Keratinocyte (primary cell): ENCODE data around the gene HENMT1. TPM values are rescaled to one million over a fixed set of nuclear protein-coding genes. Genes with fewer than 3 reads are reported as not detected.

ENCODE experiments used
- DNase-seq: peaks from one replicate; pipeline ENCODE4 v3.0.0-alpha.2; 2011; ENCODE audit warnings: low read depth, missing footprints, low spot score
- FAIRE-seq: peaks from 2 replicates; lab custom pipeline; 2011; peaks lifted over from hg19 to GRCh38; lab: Jason Lieb, UNC
- H2AFZ ChIP-seq: 2 replicates; pipeline ENCODE4 v1.6.0; 2012; ENCODE audit warnings: low read length, control low read depth, inconsistent platforms; ENCODE audit not compliant: control insufficient read depth
- H3K27ac ChIP-seq: 2 replicates; pipeline ENCODE4 v1.5.1; 2011; ENCODE audit warnings: low read length; ENCODE audit not compliant: control insufficient read depth, insufficient read depth
- H3K27me3 ChIP-seq: 3 replicates; pipeline ENCODE4 v1.6.0; 2011; ENCODE audit warnings: low read length; ENCODE audit not compliant: control insufficient read depth, insufficient read depth; ENCODE audit errors: extremely low read depth
- H3K36me3 ChIP-seq, 2 experiments: 2 replicates in 1 of 2; 3 replicates in 1 of 2; pipeline ENCODE4 v1.5.1; 2011; ENCODE audit warnings: low read length in 2 of 2, mild to moderate bottlenecking in 1 of 2; ENCODE audit not compliant: control insufficient read depth in 2 of 2, insufficient read depth in 2 of 2; ENCODE audit errors: extremely low read depth in 1 of 2
- H3K4me1 ChIP-seq: 3 replicates; pipeline ENCODE4 v1.5.1; 2011; ENCODE audit warnings: low read length; ENCODE audit not compliant: control insufficient read depth, insufficient read depth; ENCODE audit errors: extremely low read depth
- H3K4me2 ChIP-seq: 3 replicates; pipeline ENCODE4 v1.6.0; 2011; ENCODE audit warnings: low read depth, low read length; ENCODE audit not compliant: control insufficient read depth, insufficient read depth; ENCODE audit errors: extremely low read depth
- H3K4me3 ChIP-seq, 3 experiments: fragments of 200-600 bp in 1 of 3; sonication (generic) in 1 of 3; 2 replicates in 2 of 3; 3 replicates in 1 of 3; pipeline ENCODE4 v1.5.1; 2011 to 2016; ENCODE audit warnings: low read length in 3 of 3, mild to moderate bottlenecking in 3 of 3, control low read depth in 2 of 3, inconsistent platforms in 1 of 3, low read depth in 1 of 3, mixed read lengths in 1 of 3, mixed run types in 1 of 3, moderate library complexity in 1 of 3; ENCODE audit not compliant: control insufficient read depth in 2 of 3, insufficient read depth in 2 of 3; ENCODE audit errors: extremely low read depth in 1 of 3
- H3K79me2 ChIP-seq: 2 replicates; pipeline ENCODE4 v1.6.0; 2012; ENCODE audit warnings: low read length; ENCODE audit not compliant: control insufficient read depth, insufficient read depth
- H3K9ac ChIP-seq: 3 replicates; pipeline ENCODE4 v1.6.0; 2011; ENCODE audit warnings: low read length; ENCODE audit not compliant: control insufficient read depth, insufficient read depth; ENCODE audit errors: extremely low read depth
- H3K9me1 ChIP-seq: 3 replicates; pipeline ENCODE4 v1.6.0; 2011; ENCODE audit warnings: low read length; ENCODE audit not compliant: control insufficient read depth, insufficient read depth; ENCODE audit errors: extremely low read depth
- H3K9me3 ChIP-seq: 2 replicates; pipeline ENCODE4 v1.5.1; 2012; ENCODE audit warnings: low read depth, low read length; ENCODE audit not compliant: control insufficient read depth
- H4K20me1 ChIP-seq: 3 replicates; pipeline ENCODE4 v1.6.0; 2011; ENCODE audit warnings: low read length; ENCODE audit not compliant: control insufficient read depth, insufficient read depth; ENCODE audit errors: extremely low read depth
- EZH2 ChIP-seq: IDR thresholded peaks from one replicate; pipeline ENCODE4 v1.6.1; 2012; ENCODE audit warnings: inconsistent platforms, mild to moderate bottlenecking, low read length, moderate library complexity
- dilution Hi-C: fragments of 300-500 bp; cut with MboI; formaldehyde crosslinking; loops from one replicate; pipeline ENCODE4 v1.7.0; 2020; ENCODE audit warnings: low sequenced_read_pairs; ENCODE audit not compliant: extremely low pct_ligation_motif_present
- polyA plus RNA-seq, 5 experiments: library from polyadenylated mRNA; depleted of rRNA in 3 of 5; stranded (reverse) in 3 of 5; stranded (forward) in 1 of 5; unstranded in 1 of 5; fragments of >200 nt; gene quantifications; 1 replicate in 1 of 5; 2 replicates in 3 of 5; 3 replicates in 1 of 5; pipeline versions ENCODE4 v1.2.1 to v1.2.3, GENCODE V29; 2011 to 2012; ENCODE audit warnings: missing spikeins in 2 of 5, low read depth in 1 of 5, low replicate concordance in 1 of 5
- TF ChIP-seq, protein P1 (sequence below), 3 experiments: IDR thresholded peaks in 1 of 3; conservative IDR thresholded peaks in 1 of 3; optimal IDR thresholded peaks in 1 of 3; 2 replicates in 2 of 3; 3 replicates in 1 of 3; pipeline versions ENCODE3 to v1.5.1; 2011; ENCODE audit warnings: low read length in 3 of 3, mild to moderate bottlenecking in 3 of 3, moderate library complexity in 2 of 3, control low read depth in 1 of 3, inconsistent platforms in 1 of 3; ENCODE audit not compliant: insufficient read depth in 2 of 3; ENCODE audit errors: extremely low read depth in 1 of 3

Gene HENMT1
- polyA plus RNA-seq, 1 donor (not counting 4 experiments of a cell fraction or from before 2014, with no cell fraction given): 1.7 TPM

DNA sequence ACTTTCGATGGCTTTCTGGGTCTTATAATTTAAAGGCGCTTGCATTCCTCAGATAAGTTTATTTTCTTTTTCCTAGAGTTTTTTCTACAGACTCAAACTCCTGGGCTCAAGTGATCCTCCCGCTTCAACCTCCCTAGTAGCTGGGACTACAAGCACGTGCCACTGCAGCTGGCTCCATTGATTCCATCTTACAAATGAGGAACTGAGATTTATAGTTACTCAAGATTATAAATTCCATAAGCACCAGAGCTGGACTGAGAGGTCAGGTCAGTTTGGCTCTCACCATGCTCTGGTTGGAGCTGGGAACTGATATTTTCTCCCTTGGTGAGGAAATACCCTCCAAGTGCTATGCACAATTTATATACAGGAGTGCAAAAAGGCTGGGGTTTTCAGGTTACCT is 17.8 kb upstream of the HENMT1 start:
- DNase-seq: no peak
- Histone ChIP-seq H4K20me1 (no peaks in the 10 kb centered on the region), H3K4me1 (no peaks in the 10 kb centered on the region), H3K4me3 (no peak overlapping the region), H3K27ac (no peak overlapping the region), H3K4me2 (no peak overlapping the region), H3K9ac (no peak overlapping the region), H3K9me3 (no peaks in the 10 kb centered on the region), H3K79me2 (no peaks in the 10 kb centered on the region), H3K27me3 (no peaks in the 10 kb centered on the region), H2AFZ (no peak overlapping the region), H3K36me3 (no peaks in the 10 kb centered on the region), H3K9me1 (no peaks in the 10 kb centered on the region)
- no peak for FAIRE-seq
- TF ChIP-seq, protein P1, sequence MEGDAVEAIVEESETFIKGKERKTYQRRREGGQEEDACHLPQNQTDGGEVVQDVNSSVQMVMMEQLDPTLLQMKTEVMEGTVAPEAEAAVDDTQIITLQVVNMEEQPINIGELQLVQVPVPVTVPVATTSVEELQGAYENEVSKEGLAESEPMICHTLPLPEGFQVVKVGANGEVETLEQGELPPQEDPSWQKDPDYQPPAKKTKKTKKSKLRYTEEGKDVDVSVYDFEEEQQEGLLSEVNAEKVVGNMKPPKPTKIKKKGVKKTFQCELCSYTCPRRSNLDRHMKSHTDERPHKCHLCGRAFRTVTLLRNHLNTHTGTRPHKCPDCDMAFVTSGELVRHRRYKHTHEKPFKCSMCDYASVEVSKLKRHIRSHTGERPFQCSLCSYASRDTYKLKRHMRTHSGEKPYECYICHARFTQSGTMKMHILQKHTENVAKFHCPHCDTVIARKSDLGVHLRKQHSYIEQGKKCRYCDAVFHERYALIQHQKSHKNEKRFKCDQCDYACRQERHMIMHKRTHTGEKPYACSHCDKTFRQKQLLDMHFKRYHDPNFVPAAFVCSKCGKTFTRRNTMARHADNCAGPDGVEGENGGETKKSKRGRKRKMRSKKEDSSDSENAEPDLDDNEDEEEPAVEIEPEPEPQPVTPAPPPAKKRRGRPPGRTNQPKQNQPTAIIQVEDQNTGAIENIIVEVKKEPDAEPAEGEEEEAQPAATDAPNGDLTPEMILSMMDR (optimal IDR thresholded peaks at IDR 0.05 in 1 of 3, IDR thresholded peaks at IDR 0.05 in 1 of 3, conservative IDR thresholded peaks at IDR 0.05 in 1 of 3; ENCODE audit: extremely low read depth in 1 of 3, insufficient read depth in 2 of 3, low read length in 3 of 3): no peak
- TF ChIP-seq EZH2: no peak
- dilution Hi-C loops: no loop called here

DNA sequence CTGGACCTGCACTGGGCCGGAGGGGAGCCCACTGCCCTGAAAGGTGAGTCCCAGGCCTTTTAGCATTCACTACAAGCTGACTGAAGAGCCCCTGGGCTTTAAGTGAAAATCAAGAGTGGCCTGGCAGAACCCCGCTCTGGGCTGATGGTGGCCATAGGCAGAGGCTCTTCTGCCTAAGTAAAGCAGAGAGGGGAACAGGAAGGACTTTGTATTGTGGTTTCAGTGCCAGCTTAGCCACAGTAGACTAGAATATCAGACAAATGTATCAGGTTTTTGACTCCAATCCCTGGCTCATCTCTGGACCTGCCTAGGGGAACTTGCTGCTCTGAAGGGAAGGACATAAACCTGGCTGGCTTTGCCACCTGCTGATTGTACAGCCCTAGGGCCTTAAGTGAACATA is 10.2 kb upstream of the HENMT1 start:
- dilution Hi-C loops: no loop called here
- H3K9me1 ChIP-seq: no peaks in the 10 kb centered on the region
- no peak overlapping the region for H3K27ac ChIP-seq
- no peak overlapping the region for H3K4me2 ChIP-seq
- H4K20me1 ChIP-seq: no peaks in the 10 kb centered on the region
- no peak for DNase-seq
- no peaks in the 10 kb centered on the region for H3K27me3 ChIP-seq
- FAIRE-seq: no peak
- H3K4me1 ChIP-seq: no peaks in the 10 kb centered on the region
- no peak overlapping the region for H2AFZ ChIP-seq
- no peak overlapping the region for H3K4me3 ChIP-seq
- no peaks in the 10 kb centered on the region for H3K36me3 ChIP-seq
- TF ChIP-seq, protein P1 (optimal IDR thresholded peaks at IDR 0.05 in 1 of 3, IDR thresholded peaks at IDR 0.05 in 1 of 3, conservative IDR thresholded peaks at IDR 0.05 in 1 of 3; ENCODE audit: extremely low read depth in 1 of 3, insufficient read depth in 2 of 3, low read length in 3 of 3): no peak
- H3K79me2 ChIP-seq: no peaks in the 10 kb centered on the region
- no peak overlapping the region for H3K9ac ChIP-seq
- H3K9me3 ChIP-seq: no peaks in the 10 kb centered on the region
